ENCODE results near the gene MAGEA1.

The MAGEA1 gene

DNA sequence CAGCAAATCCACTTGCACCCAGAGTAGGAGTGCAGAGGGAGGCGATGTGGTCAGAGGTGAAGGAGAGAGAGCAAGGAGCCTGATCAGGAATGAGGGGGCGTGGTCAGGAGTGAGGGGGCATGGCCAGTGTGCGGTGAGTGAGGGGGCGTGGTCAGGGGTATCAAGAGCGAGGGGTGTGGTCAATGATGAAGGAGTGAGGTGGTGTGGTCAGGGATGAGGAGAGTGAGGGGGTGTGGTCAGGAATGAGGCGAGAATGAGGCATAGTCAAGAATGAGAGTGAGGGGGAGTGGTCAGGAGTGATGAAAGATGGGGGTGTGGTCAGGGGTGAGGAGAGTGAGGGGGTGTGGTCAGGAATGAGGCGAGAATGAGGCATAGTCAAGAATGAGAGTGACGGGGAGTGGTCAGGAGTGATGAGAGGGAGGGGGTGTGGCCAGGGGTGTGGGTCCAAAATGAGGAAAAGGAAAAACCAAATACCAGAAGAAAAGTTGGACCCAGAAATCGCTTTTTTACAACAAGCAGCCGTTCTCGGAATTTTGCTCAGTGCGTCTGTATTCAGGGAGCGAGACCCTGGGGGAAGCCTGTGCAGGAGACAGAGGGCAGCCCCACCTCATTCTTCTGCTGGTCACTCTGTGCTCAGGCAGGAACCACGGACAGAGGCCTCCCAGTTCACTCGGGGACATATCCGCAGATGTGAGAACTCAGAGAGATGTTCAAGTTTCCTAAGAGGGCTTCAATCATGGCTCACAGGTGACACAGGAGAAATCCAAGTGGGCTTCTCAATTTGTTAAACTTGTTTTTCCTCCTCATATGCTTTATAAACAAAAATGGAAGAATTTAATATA is 47.5 kb downstream of the MAGEA1 start:
- in situ Hi-C loops (cut with HindIII; ENCODE audit: low pct_ligation_motif_present, low pct_unique_long_range_greater_than_20kb, low sequenced_read_pairs): no loop called here
- DNase-seq: peak; percentile 2
